Stimulated activated CD4-positive, alpha-beta T cell treated with anti-CD3 and anti-CD28 coated beads, Interleukin-1b, Interleukin-23, amount 100 ng/mL, for 1 hour (primary cell): ENCODE measurements around the gene TIAM2.
"Not testable (repeated sequence)": the region's sequence is repeated elsewhere in the genome, so short reads cannot be mapped to it uniquely, and the experiment has no call there.

Source experiments
- DNase-seq, 2 donors: peaks; one replicate each; pipeline ENCODE4 v3.0.0-alpha.2; 2020; ENCODE audit warnings: low read depth in 2 of 2

TIAM2 gene

DNA sequence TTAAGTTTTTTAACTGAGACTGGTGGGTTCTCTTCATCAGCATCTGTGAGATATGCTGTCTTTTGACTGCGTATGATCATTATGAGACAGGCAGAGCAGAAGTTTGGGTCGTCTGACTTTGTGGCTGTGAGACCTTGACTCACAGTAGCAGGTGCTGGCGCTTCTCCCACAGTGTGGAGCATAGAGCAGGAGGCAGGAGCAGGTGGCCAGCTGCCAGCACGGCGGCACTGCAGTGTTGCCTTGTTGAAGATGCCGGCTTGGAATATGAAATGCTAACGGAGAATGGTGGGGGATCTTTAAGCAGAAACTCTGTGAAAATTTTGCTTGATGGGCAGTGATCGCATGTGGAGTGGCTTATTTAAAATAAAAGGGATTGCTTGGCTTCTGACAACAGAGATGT, 105.0 kb downstream of the TIAM2 start:
- DNase-seq = no peak

DNA sequence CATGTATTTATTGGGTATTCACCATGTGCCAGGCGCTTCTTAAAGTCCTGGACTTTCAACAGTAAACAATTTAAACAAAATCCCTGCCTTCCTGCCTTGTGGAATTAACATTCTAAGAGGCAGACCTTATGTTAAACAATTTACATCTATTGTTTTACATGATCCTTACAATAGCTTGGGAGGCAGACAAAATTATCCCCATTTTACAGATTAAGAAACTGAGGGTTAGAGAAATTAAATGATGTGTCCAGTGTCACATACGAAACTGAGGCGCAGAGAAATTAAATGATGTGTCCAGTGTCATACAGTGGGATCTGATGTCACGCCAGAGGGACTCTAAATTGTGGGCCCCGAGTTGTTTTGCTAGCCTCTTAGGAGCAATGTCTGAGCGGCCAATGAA, 105.5 kb downstream of the TIAM2 start:
- no peak for DNase-seq

DNA sequence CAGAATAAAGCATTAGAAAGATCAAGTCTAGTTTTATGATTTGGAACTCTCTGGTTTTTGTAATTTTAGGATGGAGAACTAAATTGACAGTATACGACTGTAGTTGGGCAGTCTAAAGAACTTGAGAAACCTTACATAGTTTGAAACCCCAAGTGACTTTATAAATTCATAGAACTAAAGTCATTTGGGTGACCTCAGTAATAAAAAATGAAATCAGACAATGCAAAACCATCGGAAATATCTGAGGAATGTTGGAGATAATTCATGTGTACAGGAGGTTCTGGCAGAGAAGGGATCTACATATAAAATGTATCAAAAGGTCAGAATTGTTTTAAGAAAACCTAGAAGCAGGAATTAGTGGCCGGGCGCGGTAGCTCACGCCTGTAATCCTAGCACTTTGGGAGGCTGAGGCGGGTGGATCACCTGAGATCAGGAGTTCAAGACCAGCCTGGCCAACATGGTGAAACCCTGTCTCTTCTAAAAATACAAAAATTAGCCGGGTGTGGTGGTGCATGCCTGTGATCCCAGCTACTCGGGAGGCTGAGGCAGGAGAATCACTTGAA, 108.0 kb downstream of the TIAM2 start:
- DNase-seq = not testable (repeated sequence)

- DNase-seq = no peak
Observed at GRCh38 chr6:155103816-155104366, 108.8 kb downstream of the TIAM2 start.

- no peak for DNase-seq
Observed at GRCh38 chr6:155106456-155107115, 111.5 kb downstream of the TIAM2 start.

GRCh38 chr6:155107432-155108069, 112.4 kb downstream of the TIAM2 start:
- DNase-seq = no peak

DNA sequence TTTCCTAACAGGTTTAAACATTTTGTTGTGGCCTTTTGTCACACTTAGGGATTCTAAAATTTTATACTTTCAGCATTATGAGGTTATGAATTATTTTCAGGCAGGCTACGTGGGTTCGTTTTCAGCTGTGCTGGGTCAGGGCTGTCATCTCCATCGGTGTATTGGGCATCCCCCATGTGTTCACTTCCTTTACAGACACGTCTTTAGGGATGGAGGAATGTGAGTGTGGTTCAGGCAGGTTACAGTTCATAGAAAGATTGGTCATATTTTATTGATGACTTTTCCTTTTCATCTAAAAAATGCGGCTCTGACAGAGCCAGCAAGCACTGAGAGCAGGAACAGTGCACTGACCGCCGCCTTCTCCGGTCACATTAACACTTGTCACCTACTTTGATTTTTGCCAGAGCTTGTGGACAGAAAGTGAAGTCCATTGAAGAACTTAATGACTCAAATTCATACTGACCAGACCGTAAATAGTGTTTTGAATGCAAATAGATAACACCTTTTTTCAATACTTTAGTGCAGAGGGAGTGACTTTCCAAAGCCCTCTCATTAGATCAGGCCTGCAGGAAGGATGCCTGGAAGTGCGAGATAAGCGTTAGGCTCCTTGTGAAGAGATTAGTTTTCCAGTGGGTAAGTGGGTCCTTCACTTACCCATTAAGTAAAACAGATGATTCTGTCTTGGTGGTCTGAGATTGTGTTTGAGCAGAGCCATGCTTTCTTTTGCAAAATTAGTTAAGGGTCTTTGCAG, 113.1 kb downstream of the TIAM2 start:
- DNase-seq = no peak

DNA sequence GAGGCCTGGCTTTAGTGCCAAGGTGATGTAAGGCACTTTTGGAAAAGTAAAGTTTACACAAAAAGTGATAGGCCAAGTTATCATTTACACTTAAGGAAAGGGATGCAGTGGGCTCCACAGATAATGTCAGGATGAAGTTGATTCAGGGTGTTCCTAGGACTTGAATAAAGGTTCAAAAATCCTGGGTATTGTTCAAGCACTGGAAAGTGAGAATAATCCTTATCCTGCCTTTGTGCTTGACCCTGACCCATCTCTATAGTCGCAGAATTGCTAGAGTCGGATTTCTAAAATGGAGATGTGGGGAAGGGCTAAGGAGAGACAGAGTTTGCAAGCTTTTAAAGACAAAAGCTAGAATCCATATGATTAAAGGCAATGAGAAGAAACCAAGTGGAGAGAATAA, 115.6 kb downstream of the TIAM2 start:
- DNase-seq = no peak

DNA sequence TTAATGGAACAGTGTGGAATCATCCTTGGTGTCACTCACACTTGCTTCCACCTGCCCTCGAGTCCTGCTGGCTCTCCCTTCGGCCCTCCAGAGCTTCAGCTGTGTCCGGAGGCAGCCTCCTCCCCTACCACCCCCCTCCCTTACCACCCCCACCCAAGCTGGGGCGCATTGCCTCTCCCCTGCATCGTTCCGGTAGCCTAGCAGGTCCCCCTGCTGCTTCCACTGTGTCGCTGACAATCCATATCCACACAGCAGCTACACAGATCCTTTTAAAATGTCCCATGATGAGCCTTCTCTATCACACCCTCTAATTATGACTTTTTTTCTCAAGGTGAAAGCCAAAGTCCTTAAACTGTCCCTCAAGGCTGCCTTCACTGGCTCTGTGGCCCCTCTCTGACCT, 117.6 kb downstream of the TIAM2 start:
- DNase-seq = no peak

DNA sequence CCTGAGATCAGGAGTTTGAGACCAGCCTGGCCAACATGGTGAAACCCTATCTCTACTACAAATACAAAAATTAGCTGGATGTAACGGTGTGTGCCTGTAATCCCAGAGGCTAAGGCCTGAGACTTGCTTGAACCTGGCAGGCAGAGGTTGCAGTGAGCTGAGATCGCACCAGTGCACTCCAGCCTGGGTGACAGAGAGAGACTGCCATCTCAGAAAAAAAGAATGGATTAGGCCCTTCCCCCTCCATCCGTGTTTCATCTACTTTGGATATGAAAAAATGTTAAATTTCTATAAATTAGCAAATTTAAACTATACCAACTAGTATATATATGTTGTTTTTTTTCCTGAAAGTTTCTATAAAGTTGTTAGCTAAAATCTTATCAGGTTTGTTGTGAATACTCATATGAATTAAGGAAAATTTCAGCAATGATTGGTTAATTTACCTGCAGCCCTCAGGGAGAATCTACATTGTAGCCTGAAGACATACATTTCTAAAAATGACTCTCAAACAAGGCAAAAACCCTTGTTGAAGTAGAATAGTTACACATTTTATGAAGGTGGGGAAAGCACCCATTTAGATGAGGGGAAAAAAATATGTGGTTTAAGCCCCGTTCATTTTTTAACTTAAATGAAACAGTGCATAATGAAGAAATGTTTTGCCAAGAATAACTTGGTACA, 120.9 kb downstream of the TIAM2 start:
- DNase-seq = no peak

GRCh38 chr6:155116571-155116910, 121.4 kb downstream of the TIAM2 start:
- DNase-seq = no peak

DNA sequence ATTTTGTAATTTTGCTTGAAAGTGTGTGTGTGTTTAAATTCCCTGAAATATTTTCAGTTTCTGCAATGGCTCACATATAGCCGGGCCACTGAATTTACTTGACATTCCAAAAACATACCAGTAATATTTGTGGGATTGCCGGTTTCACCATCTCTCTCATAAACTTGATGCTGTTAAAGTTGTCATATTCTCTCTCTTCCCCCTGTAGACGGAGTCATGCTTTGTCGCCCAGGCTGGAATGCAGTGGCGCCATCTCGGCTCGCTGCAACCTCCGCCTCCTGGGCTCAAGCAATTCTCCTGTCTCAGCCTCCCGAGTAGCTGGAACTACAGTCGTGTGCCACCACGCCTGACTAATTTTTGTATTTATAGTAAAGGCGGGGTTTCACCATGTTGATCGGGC, 122.1 kb downstream of the TIAM2 start:
- DNase-seq = no peak

DNA sequence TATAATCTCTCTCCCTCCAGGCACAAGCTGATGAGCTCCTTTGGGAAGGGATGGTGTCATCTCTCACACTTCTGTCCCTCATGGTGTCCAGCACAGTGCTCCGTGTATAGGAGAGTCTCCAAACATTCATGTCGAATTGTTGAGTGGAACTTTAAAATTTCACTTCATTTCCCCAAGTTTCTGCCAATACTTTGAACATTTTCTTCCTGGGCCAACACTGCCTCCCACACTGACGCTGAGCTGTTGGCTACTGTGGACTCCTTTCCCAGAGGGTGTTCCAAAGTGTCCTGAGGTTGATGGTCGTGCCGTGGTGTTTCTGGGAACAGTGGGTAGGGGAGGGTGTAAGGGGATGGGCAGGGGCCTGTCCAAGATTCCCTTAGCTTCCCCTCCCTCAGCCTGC, 122.7 kb downstream of the TIAM2 start:
- no peak for DNase-seq

DNA sequence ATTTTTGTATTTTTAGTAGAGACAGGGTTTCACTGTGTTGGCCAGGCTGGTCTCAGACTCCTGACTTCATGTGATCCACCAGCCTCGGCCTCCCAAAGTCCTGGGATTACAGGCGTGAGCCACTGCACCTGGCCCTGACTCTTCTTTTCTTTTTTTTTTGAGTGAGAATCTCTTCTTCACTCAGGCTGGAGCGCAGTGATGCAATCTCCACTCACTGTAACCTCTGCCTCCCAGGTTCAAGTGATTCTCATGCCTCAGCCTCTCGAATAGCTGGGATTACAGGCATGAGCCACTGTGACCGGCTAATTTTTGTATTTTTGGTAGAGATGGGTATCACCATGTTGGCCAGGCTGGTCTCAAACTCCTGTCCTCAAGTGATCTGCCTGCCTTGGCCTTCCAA, 124.1 kb downstream of the TIAM2 start:
- not testable (repeated sequence) for DNase-seq

DNA sequence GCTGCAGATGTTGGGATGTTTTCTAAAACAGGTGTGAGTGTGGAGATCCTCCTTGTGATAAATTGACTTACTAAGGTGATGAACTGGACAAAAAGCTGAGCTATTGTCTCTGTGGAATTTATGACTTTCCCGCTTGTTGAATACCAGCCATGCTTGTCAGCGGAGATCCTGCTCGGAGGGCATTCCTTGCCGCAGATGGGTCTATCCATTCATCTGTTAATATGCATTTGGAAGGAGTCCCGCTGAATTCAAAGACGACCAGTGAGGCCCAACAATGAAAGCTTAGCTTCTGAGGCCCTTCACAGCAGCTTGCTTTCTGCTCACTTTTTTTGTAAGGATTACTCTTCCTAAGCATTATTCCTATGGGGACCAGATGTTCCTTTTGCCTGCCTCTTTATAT, 124.9 kb downstream of the TIAM2 start:
- DNase-seq = no peak

- DNase-seq = no peak
Observed at GRCh38 chr6:155121294-155121693, 126.2 kb downstream of the TIAM2 start.

GRCh38 chr6:155121699-155122098, 126.6 kb downstream of the TIAM2 start:
- DNase-seq = no peak

GRCh38 chr6:155122199-155122950, 127.3 kb downstream of the TIAM2 start:
- no peak for DNase-seq

- no peak for DNase-seq
Observed at GRCh38 chr6:155123520-155123919, 128.4 kb downstream of the TIAM2 start.

GRCh38 chr6:155125906-155126305, 130.8 kb downstream of the TIAM2 start:
- DNase-seq = no peak

DNA sequence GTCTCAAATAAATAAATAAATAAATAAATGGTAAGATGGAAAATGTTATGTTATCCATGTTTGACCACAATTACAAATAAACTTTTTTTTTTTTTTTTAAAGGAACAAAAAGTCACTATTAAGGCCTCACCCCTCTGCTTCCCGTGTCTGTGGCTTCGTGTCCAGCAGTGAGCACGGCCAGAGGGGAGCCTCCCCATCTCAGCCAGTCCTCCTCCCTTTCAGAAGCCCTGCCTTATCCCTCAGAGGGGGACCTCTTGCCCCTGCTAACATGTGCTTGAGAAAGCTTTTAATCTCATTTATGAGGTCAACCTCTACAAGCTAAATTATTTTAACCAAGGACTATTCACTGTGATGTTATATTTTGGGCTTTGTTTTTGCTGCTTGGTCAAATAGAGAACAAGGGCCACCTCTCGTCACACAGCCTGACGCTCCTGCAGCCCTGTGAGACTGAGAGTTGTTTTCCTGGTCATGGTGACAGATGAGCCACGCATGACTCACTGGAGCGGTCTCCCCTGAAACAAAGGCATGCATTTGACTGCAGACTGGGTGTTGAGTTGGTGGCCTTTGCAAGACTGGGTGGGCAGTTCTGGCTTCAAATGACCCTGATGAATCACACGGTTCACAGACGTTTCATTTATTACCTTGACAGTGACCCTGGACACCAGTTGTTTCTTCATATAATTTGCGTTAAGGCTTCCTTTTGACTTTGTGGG, 131.8 kb downstream of the TIAM2 start:
- DNase-seq = no peak
